HepG2 (cell line): ENCODE results near the gene PRRC1. TPM values are rescaled to one million over a fixed set of nuclear protein-coding genes. Genes with fewer than 3 reads are reported as not detected.

Source experiments
- ARNT2 ChIP-seq: sonication (generic); formaldehyde crosslinking; IDR thresholded peaks from 2 replicates; pipeline ENCODE4 v1.8.0; 2022; ENCODE audit warnings: mild to moderate bottlenecking, low read depth, missing genetic modification reagents, moderate library complexity
- E2F1 ChIP-seq: sonication (generic); formaldehyde crosslinking; IDR thresholded peaks from 2 replicates; pipeline ENCODE4 v1.5.0; 2020; ENCODE audit warnings: missing genetic modification reagents
- GMEB1 ChIP-seq: sonication (generic); formaldehyde crosslinking; IDR thresholded peaks from 2 replicates; pipeline ENCODE4 v1.5.1; 2020; ENCODE audit warnings: missing genetic modification reagents, mild to moderate bottlenecking, borderline replicate concordance
- HNRNPK ChIP-seq: fragments of 200-400 bp; formaldehyde crosslinking; IDR thresholded peaks from 2 replicates; pipeline ENCODE4 v1.6.1; 2018; ENCODE audit warnings: low read length, low read depth, moderate library complexity, mild to moderate bottlenecking; ENCODE audit not compliant: poor library complexity, severe bottlenecking
- HNRNPLL ChIP-seq: fragments of 200-400 bp; formaldehyde crosslinking; IDR thresholded peaks from 2 replicates; pipeline ENCODE4 v1.6.1; 2017; ENCODE audit warnings: mild to moderate bottlenecking, low read depth, low read length; ENCODE audit not compliant: poor library complexity, severe bottlenecking
- MAF1 ChIP-seq: sonication (generic); formaldehyde crosslinking; IDR thresholded peaks from 2 replicates; pipeline ENCODE4 v1.5.0; 2020; ENCODE audit warnings: missing genetic modification reagents, borderline replicate concordance
- MAFK ChIP-seq, 2 experiments: IDR thresholded peaks in 1 of 2; conservative IDR thresholded peaks in 1 of 2; 2 replicates each; pipeline ENCODE4 v1.6.1; 2011; ENCODE audit warnings: improper control_type of control experiment in 2 of 2, low read length in 2 of 2
- MAZ ChIP-seq, 2 experiments: sonication (generic) in 1 of 2; formaldehyde crosslinking in 1 of 2; IDR thresholded peaks; 2 replicates each; pipeline versions ENCODE4 v1.5.0 to v1.6.1; 2012 to 2020; ENCODE audit warnings: low read depth in 2 of 2, mild to moderate bottlenecking in 2 of 2, borderline replicate concordance in 1 of 2, improper control_type of control experiment in 1 of 2, low read length in 1 of 2, missing genetic modification reagents in 1 of 2, moderate library complexity in 1 of 2
- MED8 ChIP-seq: sonication (generic); formaldehyde crosslinking; IDR thresholded peaks from 2 replicates; pipeline ENCODE4 v1.8.1; 2023; ENCODE audit warnings: mild to moderate bottlenecking, missing genetic modification reagents; ENCODE audit not compliant: insufficient replicate concordance
- MXD4 ChIP-seq: IDR thresholded peaks from 2 replicates; pipeline ENCODE4 v1.6.1; 2016; ENCODE audit warnings: mild to moderate bottlenecking, missing biosample characterization, missing genetic modification reagents
- NPAS2 ChIP-seq: sonication (generic); formaldehyde crosslinking; IDR thresholded peaks from 2 replicates; pipeline ENCODE4 v1.8.0; 2022; ENCODE audit warnings: mild to moderate bottlenecking, missing genetic modification reagents, borderline replicate concordance
- NR2F6 ChIP-seq, 2 experiments: IDR thresholded peaks; 2 replicates each; pipeline ENCODE4 v1.6.1; 2016; ENCODE audit warnings: antibody characterized with exemption in 1 of 2, mild to moderate bottlenecking in 1 of 2
- RBFOX2 ChIP-seq: fragments of 200-400 bp; formaldehyde crosslinking; IDR thresholded peaks from 2 replicates; pipeline ENCODE4 v1.6.1; 2017; ENCODE audit warnings: low read depth, mild to moderate bottlenecking, low read length
- RXRA ChIP-seq: sonication (generic); formaldehyde crosslinking; IDR thresholded peaks from 2 replicates; pipeline ENCODE4 v1.5.1; 2020; ENCODE audit warnings: missing genetic modification reagents
- SAFB2 ChIP-seq: sonication (generic); formaldehyde crosslinking; IDR thresholded peaks from 2 replicates; pipeline ENCODE4 v1.5.1; 2020; ENCODE audit warnings: missing genetic modification reagents, low read depth, mild to moderate bottlenecking, borderline replicate concordance
- SP2 ChIP-seq: sonication (generic); formaldehyde crosslinking; IDR thresholded peaks from 2 replicates; pipeline ENCODE4 v1.5.1; 2020; ENCODE audit warnings: mild to moderate bottlenecking, missing genetic modification reagents
- THAP11 ChIP-seq: IDR thresholded peaks from 2 replicates; pipeline ENCODE4 v1.6.1; 2016; ENCODE audit warnings: missing biosample characterization, missing genetic modification reagents
- ZBTB42 ChIP-seq: sonication (generic); formaldehyde crosslinking; IDR thresholded peaks from 2 replicates; pipeline ENCODE4 v1.5.0; 2020; ENCODE audit warnings: mild to moderate bottlenecking, missing genetic modification reagents
- ZNF224 ChIP-seq: sonication (generic); formaldehyde crosslinking; IDR thresholded peaks from 2 replicates; pipeline ENCODE4 v1.5.0; 2020; ENCODE audit warnings: mild to moderate bottlenecking, missing genetic modification reagents
- ZNF275 ChIP-seq: sonication (generic); formaldehyde crosslinking; IDR thresholded peaks from 2 replicates; pipeline ENCODE4 v1.8.0; 2022; ENCODE audit warnings: missing genetic modification reagents, mild to moderate bottlenecking, inconsistent platforms, borderline replicate concordance
- ZNF335 ChIP-seq: sonication (generic); formaldehyde crosslinking; IDR thresholded peaks from 2 replicates; pipeline ENCODE4 v1.4.0; 2020; ENCODE audit warnings: missing genetic modification reagents
- ZNF382 ChIP-seq: sonication (generic); formaldehyde crosslinking; IDR thresholded peaks from 2 replicates; pipeline ENCODE4 v1.5.0; 2020; ENCODE audit warnings: missing genetic modification reagents, mild to moderate bottlenecking, borderline replicate concordance
- ZNF629 ChIP-seq: sonication (generic); formaldehyde crosslinking; conservative IDR thresholded peaks from 2 replicates; pipeline ENCODE4 v1.5.0; 2020; ENCODE audit warnings: missing genetic modification reagents
- ZNF713 ChIP-seq: sonication (generic); formaldehyde crosslinking; IDR thresholded peaks from 2 replicates; pipeline ENCODE4 v1.4.0; 2020; ENCODE audit warnings: mild to moderate bottlenecking, missing genetic modification reagents
- polyA plus RNA-seq, 8 experiments: library from polyadenylated mRNA; depleted of rRNA in 3 of 8; stranded (reverse) in 7 of 8; unstranded in 1 of 8; fragments of >200 nt; fragmentation: Illumina TruSeq in 4 of 8; extraction: Trizol in 4 of 8; gene quantifications; 2 replicates each; pipeline versions ENCODE4 v1.2.1 to v1.2.3, GENCODE V29; 2011 to 2016; ENCODE audit warnings: low read depth in 4 of 8, missing spikeins in 1 of 8, mixed read lengths in 1 of 8; ENCODE audit not compliant: insufficient read depth in 1 of 8
- total RNA-seq, 5 experiments: library from RNA; depleted of rRNA; stranded (reverse); fragments of >200 nt; fragmentation: Illumina TruSeq; extraction: Trizol; gene quantifications; 2 replicates each; pipeline ENCODE4 v1.2.3, GENCODE V29; 2016; ENCODE audit warnings: low read depth in 1 of 5

The PRRC1 gene
- total and polyA plus RNA-seq, 2 of the 13 experiments (the other 11 are each of a cell fraction or from before 2014, with no cell fraction given), result 48.5 to 51.9 TPM

GRCh38 chr5:127517480-127518318 is at the start of gene PRRC1 (continued):
- TF ChIP-seq ZNF275 (CRISPR knock-in tag) (peak; percentile 45; the same call in 1 of the 2 replicates), ZNF382 (CRISPR knock-in tag) (no peak), ZNF713 (CRISPR knock-in tag) (no peak), MAF1 (CRISPR knock-in tag) (peak; percentile 64; the same call in 1 of the 2 replicates), NPAS2 (CRISPR knock-in tag) (no peak), MXD4 (CRISPR knock-in tag) (peak; percentile 62), ARNT2 (0 out of 2 replicates have a peak, but pooled peaks have one; percentile 62), MAZ (IDR thresholded peaks at IDR 0.05; ENCODE audit: borderline replicate concordance, low read depth, low read length) (0 out of 2 replicates have a peak, but pooled peaks have one; percentile 29), MAZ (CRISPR knock-in tag; IDR thresholded peaks at IDR 0.05; ENCODE audit: low read depth) (peak; percentile 58; the same call in 1 of the 2 replicates), E2F1 (CRISPR knock-in tag) (peak; percentile 68; the same call in 1 of the 2 replicates), HNRNPK (peak; percentile 28), SAFB2 (no peak), NR2F6 (IDR thresholded peaks at IDR 0.05) (no peak), NR2F6 (CRISPR knock-in tag; IDR thresholded peaks at IDR 0.05) (0 out of 2 replicates have a peak, but pooled peaks have one; percentile 5), ZNF224 (CRISPR knock-in tag) (peak; percentile 71; the same call in 1 of the 2 replicates), SP2 (CRISPR knock-in tag) (peak; percentile 38; the same call in 1 of the 2 replicates), RBFOX2 (peak; percentile 95), HNRNPLL (peak; percentile 75), ZNF629 (CRISPR knock-in tag) (peak; percentile 34; the same call in 1 of the 2 replicates), RXRA (CRISPR knock-in tag) (peak; percentile 69; the same call in 1 of the 2 replicates), THAP11 (CRISPR knock-in tag) (peak; percentile 49; the same call in 1 of the 2 replicates), MAFK (conservative IDR thresholded peaks at IDR 0.05 in 1 of 2, IDR thresholded peaks at IDR 0.05 in 1 of 2; ENCODE audit: low read length in 2 of 2) (no peak), GMEB1 (CRISPR knock-in tag) (peak; percentile 85), ZBTB42 (peak; percentile 69), ZNF335 (CRISPR knock-in tag) (peak; percentile 86; the same call in 1 of the 2 replicates), MED8 (CRISPR knock-in tag) (peak; percentile 69)
